ENCODE data around the gene NT5C3A.

Gene NT5C3A

DNA sequence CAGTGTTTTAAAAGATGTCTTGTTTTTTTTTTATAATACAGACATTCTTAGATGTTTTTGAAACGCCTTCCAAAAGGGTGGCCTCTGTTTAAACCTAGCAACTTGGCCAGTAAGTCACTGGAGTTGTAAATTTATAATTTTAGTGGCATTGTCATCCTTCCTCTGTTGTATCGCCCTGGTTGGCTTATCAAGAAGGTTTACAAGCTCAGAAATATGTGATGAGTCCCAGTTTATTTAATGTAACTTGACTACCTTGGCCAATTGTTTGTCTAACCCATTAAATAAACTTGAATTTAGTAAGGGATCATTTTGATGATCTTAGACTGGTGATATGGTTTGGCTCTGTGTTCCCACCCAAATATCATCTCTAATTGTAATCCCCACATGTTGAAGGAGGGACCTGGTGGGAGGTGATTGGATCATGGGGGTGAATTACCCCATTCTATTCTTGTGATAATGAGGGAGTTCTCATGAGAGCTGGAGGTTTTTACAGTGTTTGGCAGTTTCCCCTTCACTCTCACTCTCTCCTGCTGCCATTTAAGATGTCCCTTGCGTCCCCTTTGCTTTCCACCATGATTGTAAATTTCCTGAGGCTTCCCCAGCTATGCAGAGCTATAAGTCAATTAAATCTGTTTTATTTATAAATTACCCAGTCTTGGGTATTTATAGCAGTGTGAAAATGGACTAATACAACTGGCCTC is 13.4 kb upstream of the NT5C3A start:
- no peak for DNase-seq

- no peak for DNase-seq
Observed at GRCh38 chr7:33073243-33073642, 10.7 kb upstream of the NT5C3A start.

DNA sequence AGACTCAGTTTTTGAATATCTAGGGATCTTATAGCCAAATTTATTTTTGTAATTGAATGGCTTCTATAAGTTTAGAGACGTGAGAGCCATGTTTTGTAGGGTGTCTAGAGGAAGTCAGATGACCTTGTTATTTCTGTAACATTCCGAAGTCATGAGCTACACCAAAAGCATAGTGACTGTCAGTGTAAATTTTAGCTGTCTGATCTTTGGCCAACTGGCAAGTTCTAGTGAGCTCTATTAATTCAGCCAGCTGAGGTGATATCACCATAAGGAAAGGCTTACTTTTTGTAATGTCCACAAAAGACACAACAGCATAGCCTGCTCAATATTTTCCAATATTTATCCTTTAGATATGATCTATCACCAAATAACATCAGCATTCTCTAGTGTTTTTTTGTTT is 9.9 kb upstream of the NT5C3A start:
- no peak for DNase-seq

DNA sequence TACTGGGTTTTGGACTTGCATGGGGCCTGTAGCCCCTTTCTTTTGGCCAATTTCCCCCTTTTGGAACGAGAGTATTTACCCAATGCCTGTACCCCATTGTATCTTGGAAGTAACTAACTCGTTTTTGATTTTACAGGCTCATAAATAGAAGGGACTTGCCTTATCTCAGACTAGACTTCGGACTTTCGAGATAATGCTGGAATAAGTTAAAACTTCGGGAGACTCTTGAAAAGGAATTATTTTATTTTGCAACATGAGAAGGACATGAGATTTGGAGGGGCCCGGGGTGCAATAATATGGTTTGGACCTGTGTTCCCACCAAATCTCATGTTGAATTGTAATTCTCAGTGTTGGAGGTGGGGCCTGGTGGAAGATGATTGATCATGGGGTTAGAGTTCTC is 8.3 kb upstream of the NT5C3A start:
- no peak for DNase-seq

- DNase-seq = no peak
Observed at GRCh38 chr7:33070277-33070676, 7.7 kb upstream of the NT5C3A start.

- DNase-seq = no peak
Observed at GRCh38 chr7:33067921-33068320, 5.3 kb upstream of the NT5C3A start.

DNA sequence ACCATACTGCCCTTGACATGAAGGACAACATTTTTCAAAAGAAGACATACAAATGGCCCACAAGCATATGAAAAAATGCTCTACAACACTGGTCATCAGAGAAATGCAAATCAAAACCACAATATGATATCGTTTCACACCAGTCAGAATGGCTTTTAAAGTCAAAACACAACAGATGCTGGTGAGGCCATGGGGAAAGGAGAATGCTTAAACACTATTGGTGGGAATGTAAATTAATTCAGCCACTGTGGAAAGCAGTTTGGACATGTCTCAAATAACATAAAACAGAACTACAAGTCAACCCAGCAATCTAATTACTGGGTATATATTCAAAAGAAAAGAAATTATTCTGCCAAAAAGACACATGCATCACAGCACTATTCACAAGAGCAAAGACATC is 4.2 kb upstream of the NT5C3A start:
- no peak for DNase-seq

- no peak for DNase-seq
Observed at GRCh38 chr7:33065981-33066380, 3.4 kb upstream of the NT5C3A start.

- peak; percentile 92 for DNase-seq
Observed at GRCh38 chr7:33062782-33063443, 337 bp upstream of the NT5C3A start.

DNA sequence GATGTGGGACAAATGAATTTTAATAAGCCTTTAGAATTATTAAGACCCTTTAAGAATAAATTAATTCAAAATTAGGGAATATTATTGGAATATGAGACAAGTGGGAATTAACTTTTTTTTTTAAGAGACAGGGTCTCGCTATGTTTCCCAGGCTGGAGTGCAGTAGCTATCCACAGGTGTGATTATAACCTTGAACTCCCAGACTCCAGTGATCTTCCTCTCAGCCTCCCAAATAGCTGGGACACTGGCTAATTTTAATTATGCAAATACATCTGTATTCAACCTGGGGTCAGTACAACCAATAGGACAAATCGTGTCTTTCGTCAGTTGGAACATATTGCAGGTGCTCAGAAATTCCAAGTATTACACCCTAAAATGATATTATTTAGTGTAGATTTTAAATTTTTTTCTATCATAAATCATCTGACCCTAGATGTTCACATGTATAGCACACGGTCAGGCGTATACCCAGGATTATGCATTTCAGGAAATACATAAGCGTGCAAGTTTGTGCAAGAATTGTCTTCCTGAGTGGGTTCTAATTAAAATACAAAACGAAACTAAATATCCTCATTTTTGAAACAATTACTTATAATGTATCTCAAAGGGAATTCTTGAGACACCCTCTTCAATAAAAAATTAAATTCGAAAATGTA is 1.2 kb downstream of the NT5C3A start:
- DNase-seq = no peak

- no peak for DNase-seq
Observed at GRCh38 chr7:33059635-33060034, 2.9 kb downstream of the NT5C3A start.

DNA sequence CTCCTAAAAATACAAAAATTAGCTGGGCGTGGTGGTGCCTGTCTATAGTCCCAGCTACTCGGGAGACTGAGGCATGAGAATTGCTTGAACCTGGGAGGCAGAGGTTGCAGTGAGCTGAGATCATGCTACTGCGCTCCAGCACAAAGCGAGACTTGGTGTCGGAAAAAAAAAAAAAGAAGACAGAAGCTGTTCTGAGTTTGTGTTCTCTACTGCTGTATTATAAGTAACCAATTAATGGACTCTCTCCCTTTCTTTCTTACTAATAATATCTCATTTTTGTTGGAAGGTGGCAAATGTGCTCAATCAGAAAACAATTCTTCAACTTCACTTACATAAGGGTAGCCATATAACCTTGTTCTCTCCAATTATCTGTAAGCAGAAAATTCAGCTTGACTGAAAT is 7.4 kb downstream of the NT5C3A start:
- no peak for DNase-seq

- DNase-seq = no peak
Observed at GRCh38 chr7:33054261-33054964, 8.2 kb downstream of the NT5C3A start.

DNA sequence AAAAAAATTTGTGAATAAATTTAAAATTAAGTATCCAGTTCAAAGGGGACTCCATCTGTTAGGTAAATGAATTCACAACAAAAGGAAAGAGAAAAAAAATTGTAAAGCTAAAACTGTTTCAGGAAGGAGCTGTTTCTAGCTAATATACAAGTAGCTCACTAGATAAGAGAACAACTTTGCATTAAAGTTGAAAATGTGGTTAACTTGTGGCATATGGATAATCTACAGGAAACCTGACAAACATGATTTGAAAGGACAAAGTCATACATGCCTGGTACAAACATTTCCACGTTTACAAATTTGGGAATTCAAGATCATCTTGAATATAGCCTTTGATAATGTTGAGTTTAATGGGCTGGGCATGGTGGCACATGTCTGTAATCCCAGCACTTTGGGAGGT is 8.9 kb downstream of the NT5C3A start:
- DNase-seq = no peak

GRCh38 chr7:33050535-33051318 is 11.8 kb downstream of the NT5C3A start:
- DNase-seq = no peak

DNA sequence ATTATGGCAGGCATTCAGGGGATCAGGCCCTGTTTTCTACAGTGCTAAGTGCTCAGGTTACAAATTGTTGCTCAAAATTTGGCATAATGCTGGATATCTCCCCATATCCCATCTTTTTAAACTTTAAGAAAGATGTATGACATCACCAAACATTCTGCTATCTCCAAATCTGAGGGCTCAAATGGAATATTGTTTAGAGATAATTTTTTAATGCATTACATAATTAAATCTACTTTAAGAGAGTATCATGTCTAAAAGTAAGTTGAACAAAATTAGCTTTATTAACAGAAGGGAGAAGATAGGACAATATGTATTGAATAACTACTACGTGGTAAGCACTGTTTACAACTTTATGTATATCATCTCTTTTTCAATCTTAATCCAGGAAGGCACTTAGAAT is 13.9 kb downstream of the NT5C3A start:
- DNase-seq = no peak

DNA sequence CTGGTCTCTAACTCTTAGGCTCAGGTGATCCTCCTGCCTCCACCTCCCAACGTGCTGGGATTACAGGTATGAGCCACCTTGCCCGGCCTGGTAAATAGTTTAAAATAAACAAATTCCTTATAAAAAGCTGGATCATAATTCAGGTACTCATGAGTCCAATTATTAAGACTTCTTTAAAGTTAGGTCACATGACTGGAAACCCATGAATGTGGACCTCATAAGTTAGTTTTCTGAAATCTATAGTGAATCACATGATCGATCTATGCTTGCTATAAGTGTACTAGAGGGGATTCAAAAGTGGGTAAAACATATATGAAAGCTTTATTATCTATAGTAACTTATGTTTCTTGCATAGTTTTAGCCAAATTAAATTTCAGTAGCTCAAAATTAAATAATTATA is 14.3 kb downstream of the NT5C3A start:
- no peak for DNase-seq

GRCh38 chr7:33044986-33045385 is 17.6 kb downstream of the NT5C3A start:
- no peak for DNase-seq

DNA sequence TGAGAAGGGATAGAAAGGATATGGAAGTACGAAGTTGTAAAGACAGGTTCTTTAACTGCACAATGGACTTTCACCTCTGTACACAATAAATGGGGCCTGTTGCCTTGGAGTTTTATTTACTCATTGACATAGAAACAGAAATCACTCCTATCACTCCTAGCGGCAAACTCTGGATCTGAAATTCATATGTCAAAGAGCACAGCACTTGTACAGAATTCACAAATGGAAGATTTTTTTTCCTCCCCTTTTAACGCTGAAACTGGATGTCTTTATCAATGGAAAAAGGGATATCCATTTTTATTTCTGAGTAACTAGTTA is 18.2 kb downstream of the NT5C3A start:
- DNase-seq = no peak

- no peak for DNase-seq
Observed at GRCh38 chr7:33043501-33044400, 18.8 kb downstream of the NT5C3A start.

DNA sequence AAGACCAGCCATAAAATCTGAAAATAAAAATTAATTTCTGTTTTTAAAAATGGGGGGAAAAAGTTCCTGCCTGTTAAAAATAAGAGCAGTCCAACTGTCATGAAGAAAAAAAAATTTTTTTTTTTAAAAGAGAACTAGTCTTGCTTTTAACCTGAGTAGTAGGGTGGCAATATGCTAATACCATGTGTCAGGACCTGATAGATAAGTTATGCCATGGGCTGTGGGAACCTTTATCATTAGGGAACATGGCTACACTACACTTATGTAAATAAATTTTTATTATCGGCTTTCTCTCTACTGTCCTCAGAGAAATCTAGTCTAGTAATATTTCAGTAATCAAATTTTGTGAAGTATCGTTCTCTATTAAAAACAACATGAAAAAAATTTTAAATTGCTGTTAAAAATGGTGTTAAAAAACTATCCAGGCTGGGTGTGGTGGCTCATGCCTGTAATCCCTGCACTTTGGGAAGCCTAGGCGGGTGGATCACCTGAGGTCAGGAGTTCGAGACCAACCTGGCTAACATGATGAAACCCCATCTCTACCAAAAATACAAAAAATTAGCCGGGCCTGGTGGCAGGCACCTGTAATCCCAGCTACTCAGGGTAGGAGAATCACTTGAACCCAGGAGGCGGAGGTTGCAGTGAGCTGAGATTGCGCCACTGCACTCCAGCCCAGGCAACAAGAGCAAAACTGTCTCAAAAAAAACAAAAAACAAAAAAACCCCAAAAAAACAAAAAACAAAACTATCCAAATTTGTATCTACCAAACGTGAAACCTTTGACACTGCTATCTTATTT is 20.7 kb downstream of the NT5C3A start:
- no peak for DNase-seq

Data from activated naive CD4-positive, alpha-beta T cell treated with anti-CD3 and anti-CD28 coated beads, Interleukin-2, amount 50 U/mL, for 16 hours (primary cell).